Ishikawa (cell line): ENCODE data around the gene KLF14.

ENCODE experiments used
- CEBPB ChIP-seq: IDR thresholded peaks from 2 replicates; pipeline ENCODE4 v1.6.1; 2012
- EP300 ChIP-seq: IDR thresholded peaks from 2 replicates; pipeline ENCODE4 v1.6.1; 2012; ENCODE audit warnings: borderline replicate concordance
- FOXM1 ChIP-seq: IDR thresholded peaks from 2 replicates; pipeline ENCODE4 v1.6.1; 2012; ENCODE audit warnings: low read depth, borderline replicate concordance
- TAF1 ChIP-seq: IDR thresholded peaks from 2 replicates; pipeline ENCODE4 v1.6.1; 2012; ENCODE audit warnings: low read depth, mild to moderate bottlenecking

GRCh38 chr7:130736298-130736900 lies 2.4 kb upstream of the KLF14 start:
- TF ChIP-seq TAF1 (no peak), CEBPB (no peak), EP300 (no peak), FOXM1 (no peak)
